Measurements from ENCODE around the gene MTARC1.
A peak's percentile ranks its signal among the peaks of the same experiment; 100 is the strongest.

Gene MTARC1

DNA sequence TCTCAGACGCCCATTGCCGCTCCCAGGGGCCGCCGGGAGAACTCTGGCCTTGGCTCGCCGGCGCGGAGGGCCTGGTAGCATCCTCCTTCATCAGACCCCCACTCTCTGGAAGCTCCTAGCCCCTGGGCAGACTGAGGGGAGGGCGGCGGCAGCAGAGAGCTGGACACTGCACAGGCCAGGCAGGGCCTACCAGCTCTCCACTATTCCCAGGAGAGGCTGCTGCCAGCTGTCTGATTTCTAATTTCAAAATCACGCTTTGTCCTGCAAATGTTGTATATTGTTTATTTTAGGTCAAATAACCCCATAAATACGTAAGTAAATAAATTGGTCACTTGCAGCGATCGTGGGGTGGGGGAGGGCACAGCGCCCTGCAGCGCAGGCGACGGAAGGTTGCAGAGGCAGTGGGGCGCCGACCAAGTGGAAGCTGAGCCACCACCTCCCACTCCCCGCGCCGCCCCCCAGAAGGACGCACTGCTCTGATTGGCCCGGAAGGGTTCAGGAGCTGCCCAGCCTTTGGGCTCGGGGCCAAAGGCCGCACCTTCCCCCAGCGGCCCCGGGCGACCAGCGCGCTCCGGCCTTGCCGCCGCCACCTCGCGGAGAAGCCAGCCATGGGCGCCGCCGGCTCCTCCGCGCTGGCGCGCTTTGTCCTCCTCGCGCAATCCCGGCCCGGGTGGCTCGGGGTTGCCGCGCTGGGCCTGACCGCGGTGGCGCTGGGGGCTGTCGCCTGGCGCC lies at the start of gene MTARC1:
Gene MTARC1 (plus strand): TSS at position 577 of the 732 bp plus-strand sequence. CDS start 32 bp downstream, at position 609.
- DNase-seq (ENCODE audit: low spot score) (peak; percentile 71), FAIRE-seq (no peak)

DNA sequence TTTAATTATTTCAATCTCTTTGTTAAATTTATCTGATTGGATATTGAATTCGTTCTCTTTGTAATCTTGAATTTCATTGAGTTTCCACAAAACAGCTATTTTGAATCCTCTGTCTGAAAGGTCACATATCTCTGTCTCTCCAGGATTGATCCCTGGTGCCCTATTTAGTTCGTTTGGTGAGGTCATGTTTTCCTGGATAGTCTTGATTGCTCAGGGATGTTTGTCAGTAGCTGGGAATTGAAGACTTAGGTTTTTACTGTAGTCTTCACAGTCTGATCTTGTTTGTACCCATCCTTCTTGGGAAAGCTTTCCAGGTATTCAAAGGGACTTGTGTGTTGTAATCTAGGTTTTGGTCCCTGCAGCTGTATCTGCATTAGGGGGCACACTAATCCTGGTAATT lies 45.4 kb upstream of the MTARC1 start:
- DNase-seq (ENCODE audit: low spot score), result no peak

DNA sequence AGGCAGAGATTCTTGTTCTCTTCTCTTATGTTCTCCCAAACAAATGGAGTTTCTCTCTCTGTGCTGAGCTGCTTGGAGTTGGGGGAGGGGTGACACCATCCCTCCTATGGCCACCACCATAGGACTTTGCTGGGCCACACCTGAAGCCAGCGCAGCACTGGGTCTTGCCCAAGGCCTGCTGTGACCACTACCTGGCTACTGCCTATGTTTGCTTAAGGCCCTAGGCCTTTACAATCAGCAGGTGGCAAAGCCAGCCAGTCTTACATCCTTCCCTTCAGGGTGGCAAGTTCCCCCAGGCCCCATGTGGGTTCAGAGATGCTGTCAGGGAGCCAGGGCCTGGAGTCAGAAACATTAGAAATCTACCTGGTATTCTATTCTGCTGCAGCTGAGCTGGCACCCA lies 44.9 kb upstream of the MTARC1 start:
- DNase-seq (ENCODE audit: low spot score), result no peak

More for the DNA sequence above, 45.4 kb upstream of the MTARC1 start:
- FAIRE-seq, result no peak

DNA sequence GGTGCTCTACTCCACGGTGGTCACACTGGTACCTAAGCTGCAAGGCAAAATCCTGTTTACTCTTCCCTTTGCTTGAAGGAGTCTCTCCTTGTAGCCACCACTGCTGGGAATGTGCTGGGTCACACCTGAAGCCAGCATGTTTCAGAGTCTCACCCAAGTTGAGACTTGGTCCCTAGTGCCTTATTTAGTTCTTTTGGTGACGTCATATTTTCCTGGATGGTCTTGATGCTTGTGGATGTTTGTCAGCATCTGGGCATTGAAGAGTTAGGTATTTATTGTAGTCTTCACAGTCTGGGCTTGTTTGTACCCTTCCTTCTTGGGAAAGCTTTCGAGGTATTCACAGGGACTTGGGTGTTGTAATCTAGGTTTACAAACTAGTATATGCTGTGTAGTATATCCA lies 44.2 kb upstream of the MTARC1 start:
- DNase-seq (ENCODE audit: low spot score) (no peak), FAIRE-seq (no peak)

More for the DNA sequence above, 44.9 kb upstream of the MTARC1 start:
- FAIRE-seq, result no peak

DNA sequence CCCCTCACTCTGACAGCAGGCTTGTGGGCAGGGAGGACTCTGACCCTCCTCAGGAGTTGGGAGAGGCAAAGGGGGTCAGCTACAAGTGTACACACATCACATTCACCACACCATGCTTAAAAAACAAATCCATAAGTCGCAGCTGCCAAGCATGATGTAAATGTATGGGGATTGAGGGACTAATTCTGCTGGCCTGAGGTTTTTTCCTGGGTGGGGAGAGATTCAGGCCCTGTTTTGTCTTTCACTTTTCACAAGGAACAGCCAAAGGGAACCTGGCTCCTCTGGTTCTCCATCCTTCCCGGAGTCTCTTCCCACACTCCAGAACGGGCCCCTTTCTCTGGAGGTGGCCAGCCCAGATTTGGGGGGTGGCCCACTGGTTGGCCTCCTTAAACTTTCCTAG lies 39.9 kb upstream of the MTARC1 start:
- FAIRE-seq, result no peak
- no peak for DNase-seq (ENCODE audit: low spot score)

DNA sequence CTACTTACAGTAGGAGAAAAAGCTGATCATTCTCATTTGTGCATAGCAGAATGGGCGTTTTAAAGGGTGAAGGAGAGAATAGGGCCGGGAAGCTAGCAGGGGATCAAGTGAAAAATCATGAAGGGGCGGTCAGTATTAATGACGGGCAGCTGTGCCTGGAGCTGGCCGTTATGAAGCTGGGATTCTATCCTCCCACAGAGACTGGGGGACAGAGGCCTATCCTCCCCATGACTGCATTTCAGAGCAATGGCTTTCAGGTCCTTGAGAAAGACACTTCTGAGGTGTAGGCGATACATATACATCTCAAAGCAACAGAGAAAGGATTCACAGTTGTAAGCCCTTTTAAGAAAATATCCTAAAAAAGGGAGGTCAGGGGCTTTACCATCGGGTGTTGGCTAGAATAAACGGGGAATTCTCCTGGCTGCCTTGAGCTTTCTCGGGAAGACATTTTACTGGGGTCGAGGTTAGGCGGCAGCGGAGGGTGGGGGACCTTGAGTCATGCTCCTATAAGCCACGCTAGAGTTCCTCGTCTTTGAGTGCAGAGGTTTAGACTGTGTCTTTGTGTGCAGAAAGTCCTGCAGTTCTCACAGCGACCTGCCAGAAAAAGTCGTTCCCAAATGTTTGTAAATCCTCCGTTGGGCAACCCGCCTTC lies 39.1 kb upstream of the MTARC1 start:
- DNase-seq (ENCODE audit: low spot score) (no peak), FAIRE-seq (no peak)

DNA sequence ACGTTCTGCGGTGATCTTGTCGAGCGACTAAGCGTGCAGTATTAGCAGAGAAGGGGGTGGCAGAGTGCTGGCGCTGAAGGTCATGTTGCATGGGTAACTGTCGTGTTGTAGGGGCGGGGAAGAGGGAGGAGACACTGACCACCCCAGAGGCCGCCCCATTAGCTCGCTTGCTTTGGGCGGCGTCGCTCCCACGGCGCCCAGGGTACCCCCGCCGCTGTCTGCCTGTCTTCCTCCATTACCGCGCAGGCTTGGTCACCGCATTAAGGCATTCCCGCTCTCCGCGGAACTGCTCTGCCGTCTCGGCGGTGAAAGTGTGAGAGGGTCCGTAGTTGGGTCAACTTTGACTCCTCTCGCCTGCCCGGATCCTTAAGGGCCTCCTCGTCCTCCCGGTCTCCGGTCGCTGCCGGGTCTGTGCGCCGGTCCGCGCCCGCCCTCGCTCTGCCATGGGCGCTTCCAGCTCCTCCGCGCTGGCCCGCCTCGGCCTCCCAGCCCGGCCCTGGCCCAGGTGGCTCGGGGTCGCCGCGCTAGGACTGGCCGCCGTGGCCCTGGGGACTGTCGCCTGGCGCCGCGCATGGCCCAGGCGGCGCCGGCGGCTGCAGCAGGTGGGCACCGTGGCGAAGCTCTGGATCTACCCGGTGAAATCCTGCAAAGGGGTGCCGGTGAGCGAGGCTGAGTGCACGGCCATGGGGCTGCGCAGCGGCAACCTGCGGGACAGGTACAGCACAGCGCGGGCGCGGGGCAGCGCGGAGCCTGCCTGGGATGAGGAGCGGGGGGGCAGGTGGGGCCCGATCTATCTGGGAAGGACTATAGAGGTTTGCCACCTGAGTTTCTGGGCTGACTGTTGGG lies 38.4 kb upstream of the MTARC1 start, which contains the start of gene MTARC2:
Gene MTARC2 (plus strand): TSS at position 234 of the 846 bp plus-strand sequence. CDS start 210 bp downstream, at position 444.
- DNase-seq (ENCODE audit: low spot score), result peak; percentile 83
- FAIRE-seq, result no peak

DNA sequence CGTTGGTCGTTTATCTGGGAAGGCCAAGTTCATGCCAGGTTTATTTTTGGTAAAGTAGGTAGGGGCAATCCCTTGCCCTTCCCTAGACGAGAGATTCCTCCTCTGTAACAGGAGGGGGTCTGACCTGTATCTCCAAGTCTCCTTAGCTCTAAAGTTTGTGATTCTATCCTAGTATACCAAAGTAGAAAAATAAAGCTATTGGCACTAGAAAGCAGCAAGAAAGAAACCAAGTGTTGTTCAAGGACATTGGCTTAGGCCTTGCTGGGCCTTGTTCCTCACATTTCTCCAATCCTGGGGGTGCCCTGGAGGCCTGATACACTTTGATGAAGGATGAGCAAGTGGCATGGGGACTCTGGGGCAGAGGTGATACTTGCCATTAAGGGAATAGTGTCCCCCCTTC lies 37.8 kb upstream of the MTARC1 start:
- FAIRE-seq, result no peak

DNA sequence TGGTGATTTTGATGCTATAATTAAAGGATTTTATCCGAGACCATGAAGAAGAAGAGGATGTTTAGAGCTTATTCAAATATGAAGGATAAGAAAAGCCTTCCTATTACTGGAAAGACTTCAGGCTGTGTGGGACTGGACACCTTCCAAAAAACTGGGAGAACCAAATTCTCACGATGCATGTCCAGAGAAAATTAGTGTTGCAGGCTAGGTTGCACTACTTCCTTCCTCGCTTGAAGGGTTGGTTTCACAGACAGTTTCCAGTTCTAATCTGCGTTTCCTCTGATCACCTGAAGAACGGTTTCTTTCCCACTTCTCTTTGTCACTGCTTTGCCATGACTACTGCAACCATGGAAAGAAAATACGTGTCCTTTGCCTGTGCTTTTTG lies 36.6 kb upstream of the MTARC1 start:
- DNase-seq (ENCODE audit: low spot score) (no peak), FAIRE-seq (no peak)

More for the DNA sequence above, 37.8 kb upstream of the MTARC1 start:
- no peak for DNase-seq (ENCODE audit: low spot score)

DNA sequence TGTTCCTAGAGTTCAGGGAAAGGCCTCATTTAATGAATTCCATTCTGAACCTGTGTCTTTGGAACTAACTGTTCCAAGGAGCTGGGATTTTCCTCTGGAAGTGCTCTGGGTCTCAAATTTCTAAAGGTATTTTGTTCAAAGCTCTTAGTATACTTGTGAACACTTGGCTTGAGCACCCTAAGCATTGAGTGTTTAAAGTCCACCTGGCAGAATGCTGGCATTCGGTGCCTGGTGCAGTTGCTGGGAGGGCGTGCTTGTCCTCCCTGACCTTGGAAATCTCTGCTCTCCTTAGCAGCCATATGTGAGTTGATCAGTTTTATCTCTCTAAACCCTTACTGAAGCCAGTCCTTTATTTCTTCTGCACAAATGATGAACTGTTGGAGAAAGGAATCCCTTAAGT lies 35.6 kb upstream of the MTARC1 start:
- FAIRE-seq, result no peak

DNA sequence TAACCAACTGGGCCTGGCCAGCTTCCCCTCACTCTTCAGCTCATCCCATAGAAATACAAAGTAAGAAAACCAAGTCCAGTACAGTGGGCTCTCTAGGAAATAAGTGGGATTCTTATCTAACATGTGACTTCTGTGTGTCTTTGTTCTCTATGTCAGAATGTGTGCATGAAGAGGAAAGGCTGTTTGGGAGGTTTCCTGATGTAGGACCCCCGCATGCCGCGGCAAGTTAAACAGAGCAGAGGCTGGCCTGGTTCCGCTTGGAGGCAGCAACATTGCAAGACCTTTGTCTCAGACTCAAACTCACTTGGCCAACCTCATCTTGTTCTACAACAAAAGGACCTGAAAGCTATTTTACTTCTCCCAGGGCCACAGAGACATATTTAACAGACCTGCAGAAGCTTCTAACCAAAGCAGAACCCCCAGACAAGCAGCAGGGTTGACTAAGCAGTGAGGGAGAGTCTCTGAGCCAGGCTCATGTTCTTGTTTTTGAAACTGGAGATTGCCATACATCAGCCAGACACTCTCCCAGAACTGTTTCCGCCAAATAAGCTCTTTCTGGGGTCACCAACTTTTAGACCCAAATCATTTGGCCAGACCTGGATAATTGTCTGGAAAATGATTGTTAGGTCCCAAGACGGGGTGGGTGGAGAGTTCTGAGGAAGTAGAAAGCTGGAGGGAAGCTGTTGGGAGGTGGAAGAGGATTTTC lies 32.3 kb upstream of the MTARC1 start:
- DNase-seq (ENCODE audit: low spot score) (no peak), FAIRE-seq (no peak)

More for the DNA sequence above, 35.6 kb upstream of the MTARC1 start:
- no peak for DNase-seq (ENCODE audit: low spot score)

DNA sequence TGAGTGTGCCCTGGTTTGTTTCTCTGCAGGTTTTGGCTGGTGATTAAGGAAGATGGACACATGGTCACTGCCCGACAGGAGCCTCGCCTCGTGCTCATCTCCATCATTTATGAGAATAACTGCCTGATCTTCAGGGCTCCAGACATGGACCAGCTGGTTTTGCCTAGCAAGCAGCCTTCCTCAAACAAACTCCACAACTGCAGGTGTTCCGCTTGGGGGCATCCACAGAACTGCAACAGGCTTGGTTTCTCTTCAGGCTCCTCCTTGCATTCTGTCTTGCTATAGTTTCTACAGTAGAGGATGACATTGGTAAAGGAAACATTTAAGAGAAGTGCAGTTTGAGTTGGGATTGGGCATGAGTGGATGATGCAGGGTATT lies 31.8 kb upstream of the MTARC1 start:
- DNase-seq (ENCODE audit: low spot score) (no peak), FAIRE-seq (no peak)

DNA sequence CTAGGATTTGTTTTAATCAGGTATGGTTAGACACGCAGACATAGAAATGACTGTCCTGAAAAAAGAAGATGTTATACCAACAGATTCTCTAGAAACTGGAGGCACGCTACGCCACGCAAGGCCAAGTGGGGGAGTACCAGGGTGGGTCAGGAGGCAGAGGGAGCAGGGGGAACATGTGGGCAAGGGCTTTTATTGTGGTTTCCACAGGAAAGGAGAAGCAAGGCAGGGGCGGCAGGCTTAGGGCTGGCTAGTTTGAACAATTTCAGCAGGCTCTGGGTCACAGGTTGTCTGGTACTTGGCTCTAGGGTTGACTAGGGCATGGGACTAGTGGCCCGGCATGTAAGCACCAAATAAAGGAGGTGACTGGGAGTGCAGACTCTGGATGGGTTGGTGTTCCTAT lies 31.4 kb upstream of the MTARC1 start:
- DNase-seq (ENCODE audit: low spot score) (no peak), FAIRE-seq (no peak)

DNA sequence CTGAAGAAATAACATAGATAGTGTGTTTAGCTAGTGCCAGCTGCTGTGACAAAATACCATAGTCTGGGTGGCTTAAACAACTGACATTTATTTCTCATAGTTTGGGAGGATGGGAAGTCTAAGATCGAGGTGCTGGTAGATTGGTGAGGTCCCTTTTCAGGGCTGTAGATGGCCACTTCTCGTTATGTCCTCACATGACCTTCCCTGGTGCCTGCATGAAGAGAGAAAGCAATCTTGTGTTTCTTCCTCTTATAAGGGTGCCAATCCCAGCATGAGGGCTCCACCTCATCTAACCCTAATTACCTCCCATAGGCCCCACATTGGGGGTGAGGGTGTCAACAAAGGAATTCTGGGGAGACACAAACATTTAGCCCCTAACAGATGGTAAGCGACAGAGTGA lies 29.3 kb upstream of the MTARC1 start:
- FAIRE-seq, result no peak
- no peak for DNase-seq (ENCODE audit: low spot score)

DNA sequence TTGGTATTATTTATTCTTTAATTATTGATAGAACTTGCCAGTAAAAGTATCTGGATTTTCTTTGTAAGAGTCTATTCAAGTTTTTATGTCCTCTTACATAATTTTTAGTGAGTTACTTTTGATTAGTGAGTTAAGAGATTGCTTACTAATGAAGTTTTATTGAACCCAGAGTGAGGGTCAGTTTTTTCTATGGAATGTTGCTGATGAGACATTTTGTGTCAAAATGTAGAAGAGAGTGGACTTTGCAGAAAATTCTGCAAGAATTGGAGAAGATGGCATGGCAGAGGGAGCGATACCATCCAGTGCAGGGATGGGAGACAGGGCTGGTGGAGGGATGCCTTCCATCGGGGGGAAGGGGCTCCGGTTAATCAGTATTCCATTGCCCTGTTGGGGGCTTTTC lies 27.6 kb upstream of the MTARC1 start:
- DNase-seq (ENCODE audit: low spot score) (no peak), FAIRE-seq (no peak)

DNA sequence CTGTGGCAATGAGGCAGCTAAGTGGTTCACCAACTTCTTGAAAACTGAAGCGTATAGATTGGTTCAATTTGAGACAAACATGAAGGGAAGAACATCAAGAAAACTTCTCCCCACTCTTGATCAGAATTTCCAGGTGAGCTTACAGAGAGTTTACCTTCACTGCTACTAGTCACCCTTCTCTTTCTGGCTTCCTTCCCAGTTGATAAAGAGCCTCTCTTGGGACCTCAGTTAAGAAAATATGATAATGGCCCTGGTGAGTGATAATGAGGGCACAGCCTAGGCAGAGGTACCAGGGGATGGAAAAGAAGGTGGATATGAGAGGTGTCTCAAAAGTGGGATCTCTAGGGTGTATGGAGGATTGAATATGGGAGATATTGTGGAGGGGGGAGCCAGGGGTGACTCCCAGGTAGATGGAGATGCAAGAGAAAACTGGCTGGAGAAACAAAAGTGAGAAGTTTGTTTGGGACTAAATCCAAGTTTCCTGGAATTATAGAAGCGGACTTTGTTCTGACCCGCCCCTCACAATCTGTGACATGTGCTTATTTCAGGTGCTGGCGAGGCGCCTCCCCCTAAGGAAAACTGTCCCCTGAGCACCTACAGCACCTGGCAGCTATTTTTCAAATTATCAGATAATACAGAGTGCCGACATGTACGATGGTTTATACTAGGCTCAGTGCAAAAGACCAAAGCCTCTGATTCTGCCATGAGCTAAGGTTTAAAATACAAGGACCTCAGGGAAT lies 24.9 kb upstream of the MTARC1 start:
- no peak for FAIRE-seq
- DNase-seq (ENCODE audit: low spot score), result no peak

DNA sequence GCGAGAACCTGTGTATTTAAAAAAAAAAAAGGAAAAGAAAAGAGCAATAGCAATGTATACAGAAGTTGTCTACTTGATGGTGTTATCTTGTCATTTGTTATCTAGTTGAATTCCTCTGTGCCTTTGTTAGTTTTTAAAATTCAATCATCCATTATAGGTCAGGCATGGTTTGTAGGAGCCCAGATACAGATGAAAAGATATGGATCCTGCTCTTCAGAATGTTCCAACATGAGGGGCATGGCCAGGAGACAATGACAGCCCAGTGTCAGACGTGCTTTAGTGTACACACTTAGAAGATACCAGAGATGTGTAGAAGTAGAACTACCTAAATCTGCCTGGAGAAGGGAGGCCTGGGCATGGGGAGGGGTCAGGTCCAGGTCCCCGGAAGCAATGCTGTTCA lies 22.0 kb upstream of the MTARC1 start:
- DNase-seq (ENCODE audit: low spot score) (no peak), FAIRE-seq (no peak)

DNA sequence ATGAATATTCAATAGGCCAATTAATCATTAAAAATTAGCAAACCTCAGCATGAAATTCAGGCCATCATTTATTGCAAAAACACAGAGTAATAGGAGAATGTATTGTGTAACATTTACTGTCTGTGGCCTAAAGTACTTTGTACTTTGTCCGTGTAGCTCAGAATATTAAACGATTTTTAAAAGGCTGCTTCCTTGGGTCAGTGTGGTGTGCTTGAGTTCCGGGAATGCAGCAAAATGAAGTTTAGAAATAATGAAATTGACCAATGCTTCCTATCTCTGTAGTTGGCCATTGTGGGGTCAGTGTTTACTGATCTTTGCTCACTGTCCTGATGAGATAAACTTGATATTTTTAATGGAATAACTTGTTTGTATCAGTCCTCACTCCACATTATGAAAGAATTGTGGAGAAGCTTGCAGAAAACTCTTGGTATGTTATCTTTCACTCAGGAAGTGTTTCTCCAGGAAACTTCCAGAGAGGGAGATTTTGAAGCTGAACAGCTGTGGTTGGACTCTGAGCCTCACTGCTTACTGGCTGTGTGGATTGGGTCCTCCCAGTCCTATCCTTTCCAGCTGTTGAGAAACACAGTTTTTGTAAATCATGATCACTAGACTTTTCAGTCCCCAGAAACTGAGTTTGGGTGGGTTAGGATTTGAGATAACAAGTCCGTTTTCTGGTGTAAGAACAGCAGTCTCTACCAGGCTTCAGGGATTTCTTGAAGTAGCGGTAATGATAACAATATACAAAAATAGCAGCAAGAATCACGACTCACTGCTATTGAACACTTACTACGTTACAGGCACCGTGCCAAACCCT lies 19.2 kb upstream of the MTARC1 start:
- no peak for DNase-seq (ENCODE audit: low spot score)
- FAIRE-seq, result no peak

DNA sequence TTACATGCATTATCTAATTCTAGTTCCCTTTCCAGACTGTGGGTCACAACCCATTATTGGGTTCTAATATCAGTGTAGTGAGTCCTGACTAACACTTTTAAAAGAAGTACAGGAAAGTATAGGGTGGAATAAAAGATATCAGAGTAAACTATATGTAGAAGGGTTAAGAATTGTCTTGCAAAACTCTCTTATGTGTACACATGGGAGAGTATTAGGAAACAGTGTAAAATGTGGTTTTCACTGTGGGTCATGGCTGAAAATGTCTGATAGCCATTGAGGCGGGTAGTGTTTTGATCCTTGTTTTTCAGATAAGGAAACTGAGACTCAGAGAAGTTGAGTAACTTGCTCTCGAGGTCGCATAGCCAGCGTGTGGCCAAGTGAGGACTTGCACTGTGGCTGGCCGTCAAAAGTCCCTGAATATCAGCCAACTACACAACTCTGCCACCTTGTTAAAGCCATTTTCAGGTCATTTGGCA lies 18.5 kb upstream of the MTARC1 start:
- FAIRE-seq (no peak), DNase-seq (ENCODE audit: low spot score) (no peak)

DNA sequence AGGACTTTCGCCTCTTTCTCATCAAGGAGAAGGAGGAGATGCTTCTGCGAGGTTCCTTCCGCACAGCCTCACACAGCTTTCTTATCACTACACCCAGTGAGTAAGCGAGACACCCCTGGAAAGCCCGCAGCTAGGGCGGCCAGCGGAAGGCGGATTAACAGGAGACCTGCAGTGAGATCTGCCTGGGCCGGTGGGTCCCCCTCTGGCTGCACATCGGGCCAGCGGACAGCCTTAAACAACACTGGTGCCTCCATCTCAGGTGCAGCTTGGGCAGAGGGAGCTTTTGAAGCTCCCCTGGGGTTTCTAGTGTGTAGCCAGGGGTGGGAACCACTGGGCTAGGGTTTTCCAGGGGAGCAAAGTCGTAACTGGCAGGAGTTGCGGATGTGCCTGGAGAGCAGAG lies 17.5 kb upstream of the MTARC1 start:
- FAIRE-seq, result no peak
- no peak for DNase-seq (ENCODE audit: low spot score)

Data from urothelium cell line (cell line).